Astrocyte (in vitro differentiated cells and primary cell): ENCODE results near the gene MS4A10. TPM values are rescaled to one million over a fixed set of nuclear protein-coding genes. Genes with fewer than 3 reads are reported as not detected.

Experiments used
- DNase-seq: peaks from one replicate; pipeline ENCODE4 v3.0.0-alpha.2; 2010; ENCODE audit warnings: low read depth
- FAIRE-seq: peaks from 2 replicates; lab custom pipeline; 2011; peaks lifted over from hg19 to GRCh38; lab: Jason Lieb, UNC
- H2AFZ ChIP-seq: 2 replicates; pipeline ENCODE4 v1.6.0; 2012; ENCODE audit warnings: low read depth, low read length, inconsistent platforms
- H3K27ac ChIP-seq: 2 replicates; pipeline ENCODE4 v1.5.1; 2011; ENCODE audit warnings: low read depth, low read length, inconsistent platforms
- H3K27me3 ChIP-seq: 2 replicates; pipeline ENCODE4 v1.6.0; 2011; ENCODE audit warnings: low read length, inconsistent platforms; ENCODE audit not compliant: insufficient read depth
- H3K36me3 ChIP-seq: 2 replicates; pipeline ENCODE4 v1.5.1; 2011; ENCODE audit warnings: low read length, inconsistent platforms; ENCODE audit not compliant: insufficient read depth
- H3K4me1 ChIP-seq: 2 replicates; pipeline ENCODE4 v1.5.1; 2011; ENCODE audit warnings: low read length, inconsistent platforms; ENCODE audit not compliant: insufficient read depth
- H3K4me2 ChIP-seq: 2 replicates; pipeline ENCODE4 v1.6.0; 2012; ENCODE audit warnings: low read length, inconsistent platforms
- H3K4me3 ChIP-seq: 2 replicates; pipeline ENCODE4 v1.5.1; 2011; ENCODE audit warnings: low read depth, mild to moderate bottlenecking, low read length, inconsistent platforms; ENCODE audit not compliant: insufficient read depth
- H3K79me2 ChIP-seq: 2 replicates; pipeline ENCODE4 v1.6.0; 2012; ENCODE audit warnings: mild to moderate bottlenecking, low read length, inconsistent platforms; ENCODE audit not compliant: insufficient read depth
- H3K9ac ChIP-seq: 2 replicates; pipeline ENCODE4 v1.6.0; 2012; ENCODE audit warnings: mild to moderate bottlenecking, low read length, inconsistent platforms
- H3K9me3 ChIP-seq: 2 replicates; pipeline ENCODE4 v1.5.1; 2012; ENCODE audit warnings: low read depth, mild to moderate bottlenecking, low read length, inconsistent platforms; ENCODE audit not compliant: insufficient read depth
- H4K20me1 ChIP-seq: 2 replicates; pipeline ENCODE4 v1.6.0; 2012; ENCODE audit warnings: low read length, inconsistent platforms; ENCODE audit not compliant: insufficient read depth
- H3K27ac Mint-ChIP-seq: one replicate; pipeline ENCODE4 v1.8.0; 2021; ENCODE audit warnings: mild to moderate bottlenecking, mixed read lengths; ENCODE audit not compliant: unreplicated experiment
- H3K27me3 Mint-ChIP-seq: one replicate; pipeline ENCODE4 v1.8.0; 2021; ENCODE audit warnings: low read depth, mixed read lengths; ENCODE audit not compliant: unreplicated experiment
- H3K36me3 Mint-ChIP-seq: one replicate; pipeline ENCODE4 v1.8.0; 2021; ENCODE audit warnings: low read depth, mixed read lengths; ENCODE audit not compliant: unreplicated experiment
- H3K4me1 Mint-ChIP-seq: one replicate; pipeline ENCODE4 v1.8.0; 2021; ENCODE audit warnings: low read depth, mixed read lengths; ENCODE audit not compliant: unreplicated experiment
- H3K4me3 Mint-ChIP-seq: one replicate; pipeline ENCODE4 v1.8.0; 2021; ENCODE audit warnings: mild to moderate bottlenecking, moderate library complexity, mixed read lengths; ENCODE audit not compliant: unreplicated experiment
- H3K9me3 Mint-ChIP-seq: one replicate; pipeline ENCODE4 v1.8.0; 2021; ENCODE audit warnings: mild to moderate bottlenecking, mixed read lengths; ENCODE audit not compliant: unreplicated experiment
- CTCF ChIP-seq: IDR thresholded peaks from 2 replicates; pipeline ENCODE4 v1.5.1; 2011; ENCODE audit warnings: low read depth, mild to moderate bottlenecking, inconsistent platforms, low read length, moderate library complexity; ENCODE audit not compliant: insufficient read depth
- EZH2 ChIP-seq: IDR thresholded peaks from 2 replicates; pipeline ENCODE4 v1.6.1; 2012; ENCODE audit warnings: mild to moderate bottlenecking, low read length, inconsistent platforms; ENCODE audit not compliant: insufficient read depth
- total RNA-seq: library from RNA; stranded (reverse); gene quantifications from 2 replicates; pipeline ENCODE4 v1.2.1, GENCODE V29; 2021

MS4A10 gene
- total RNA-seq, 1 donor from 2014 or later, result not detected

GRCh38 chr11:60830478-60831142, 45.5 kb downstream of the MS4A10 start:
- no peak overlapping the region for H3K27ac ChIP-seq
- no peaks in the 10 kb centered on the region for H3K79me2 ChIP-seq
- no peak overlapping the region for H3K4me3 ChIP-seq
- Mint-ChIP-seq H3K4me1 (no peaks in the 10 kb centered on the region), H3K4me3 (no peak overlapping the region), H3K27me3 (peaks cover 51% of the 10 kb centered on the region), H3K36me3 (no peaks in the 10 kb centered on the region), H3K27ac (no peak overlapping the region), H3K9me3 (no peaks in the 10 kb centered on the region)
- H2AFZ ChIP-seq, result peak overlapping the region; percentile 23
- peaks cover 24% of the 10 kb centered on the region for H3K27me3 ChIP-seq
- peaks cover 5% of the 10 kb centered on the region for H4K20me1 ChIP-seq
- no peak for FAIRE-seq
- TF ChIP-seq EZH2 (no peak), CTCF (no peak)
- H3K9me3 ChIP-seq, result no peaks in the 10 kb centered on the region
- H3K4me1 ChIP-seq, result peaks cover 4% of the 10 kb centered on the region
- DNase-seq, result no peak
- H3K4me2 ChIP-seq, result no peak overlapping the region
- H3K9ac ChIP-seq, result no peak overlapping the region
- H3K36me3 ChIP-seq, result no peaks in the 10 kb centered on the region

- Histone ChIP-seq H3K4me1 (peaks cover 6% of the 10 kb centered on the region), H3K27ac (no peak overlapping the region), H3K27me3 (peaks cover 24% of the 10 kb centered on the region), H3K4me2 (no peak overlapping the region), H3K36me3 (no peaks in the 10 kb centered on the region), H4K20me1 (peaks cover 5% of the 10 kb centered on the region), H3K9me3 (no peaks in the 10 kb centered on the region), H3K4me3 (no peak overlapping the region), H3K79me2 (no peaks in the 10 kb centered on the region), H3K9ac (no peak overlapping the region), H2AFZ (no peak overlapping the region)
- Mint-ChIP-seq H3K27ac (no peak overlapping the region), H3K27me3 (peaks cover 51% of the 10 kb centered on the region), H3K4me1 (no peaks in the 10 kb centered on the region), H3K4me3 (no peak overlapping the region), H3K9me3 (no peaks in the 10 kb centered on the region), H3K36me3 (no peaks in the 10 kb centered on the region)
- DNase-seq (peak; percentile 33), FAIRE-seq (no peak)
- TF ChIP-seq EZH2 (no peak), CTCF (peak; percentile 85)
Observed at GRCh38 chr11:60831143-60831500, 46.0 kb downstream of the MS4A10 start.

GRCh38 chr11:60831501-60832079, 46.5 kb downstream of the MS4A10 start:
- Mint-ChIP-seq H3K9me3 (no peaks in the 10 kb centered on the region), H3K4me1 (no peaks in the 10 kb centered on the region), H3K4me3 (no peak overlapping the region), H3K27ac (no peak overlapping the region), H3K27me3 (peaks cover 52% of the 10 kb centered on the region), H3K36me3 (no peaks in the 10 kb centered on the region)
- Histone ChIP-seq H3K36me3 (no peaks in the 10 kb centered on the region), H3K27me3 (peaks cover 24% of the 10 kb centered on the region), H2AFZ (no peak overlapping the region), H3K4me1 (peaks cover 6% of the 10 kb centered on the region), H3K79me2 (no peaks in the 10 kb centered on the region), H4K20me1 (peaks cover 5% of the 10 kb centered on the region), H3K4me3 (no peak overlapping the region), H3K4me2 (no peak overlapping the region), H3K9me3 (no peaks in the 10 kb centered on the region), H3K9ac (no peak overlapping the region), H3K27ac (no peak overlapping the region)
- FAIRE-seq (no peak), DNase-seq (peak; percentile 30)
- TF ChIP-seq EZH2 (no peak), CTCF (no peak)
